Measurements from ENCODE around the gene ACSS1.

Gene ACSS1

GRCh38 chr20:25050082-25050481 lies 7.9 kb downstream of the ACSS1 start:
- TF ChIP-seq FOXP2 (optimal IDR thresholded peaks at IDR 0.05; ENCODE audit: borderline replicate concordance, extremely low read depth, extremely low read length, insufficient read depth), result no peak
- no peak for TF ChIP-seq TAF1 (IDR thresholded peaks at IDR 0.05; ENCODE audit: borderline replicate concordance, insufficient read depth, low read length)
- no peak for TF ChIP-seq SIN3A (IDR thresholded peaks at IDR 0.05; ENCODE audit: borderline replicate concordance, insufficient read depth, low read length)
- TF ChIP-seq POLR2AphosphoS5 (IDR thresholded peaks at IDR 0.05; ENCODE audit: low read depth, low read length), result no peak
- no peak for TF ChIP-seq REST (IDR thresholded peaks at IDR 0.05; ENCODE audit: insufficient read depth in 1 of 2, low read depth in 2 of 2, low read length in 2 of 2)

- TF ChIP-seq TAF1 (IDR thresholded peaks at IDR 0.05; ENCODE audit: borderline replicate concordance, insufficient read depth, low read length) (no peak), POLR2AphosphoS5 (IDR thresholded peaks at IDR 0.05; ENCODE audit: low read depth, low read length) (no peak), FOXP2 (optimal IDR thresholded peaks at IDR 0.05; ENCODE audit: borderline replicate concordance, extremely low read depth, extremely low read length, insufficient read depth) (no peak), REST (IDR thresholded peaks at IDR 0.05; ENCODE audit: insufficient read depth in 1 of 2, low read depth in 2 of 2, low read length in 2 of 2) (no peak), SIN3A (IDR thresholded peaks at IDR 0.05; ENCODE audit: borderline replicate concordance, insufficient read depth, low read length) (no peak)
Observed at GRCh38 chr20:25049261-25050060, 8.5 kb downstream of the ACSS1 start.

- TF ChIP-seq POLR2AphosphoS5 (IDR thresholded peaks at IDR 0.05; ENCODE audit: low read depth, low read length) (no peak), REST (IDR thresholded peaks at IDR 0.05; ENCODE audit: insufficient read depth in 1 of 2, low read depth in 2 of 2, low read length in 2 of 2) (no peak), SIN3A (IDR thresholded peaks at IDR 0.05; ENCODE audit: borderline replicate concordance, insufficient read depth, low read length) (no peak), TAF1 (IDR thresholded peaks at IDR 0.05; ENCODE audit: borderline replicate concordance, insufficient read depth, low read length) (no peak), FOXP2 (optimal IDR thresholded peaks at IDR 0.05; ENCODE audit: borderline replicate concordance, extremely low read depth, extremely low read length, insufficient read depth) (no peak)
Observed at GRCh38 chr20:25048519-25048952, 9.4 kb downstream of the ACSS1 start.

- TF ChIP-seq TAF1 (IDR thresholded peaks at IDR 0.05; ENCODE audit: borderline replicate concordance, insufficient read depth, low read length), result no peak
- no peak for TF ChIP-seq FOXP2 (optimal IDR thresholded peaks at IDR 0.05; ENCODE audit: borderline replicate concordance, extremely low read depth, extremely low read length, insufficient read depth)
- no peak for TF ChIP-seq SIN3A (IDR thresholded peaks at IDR 0.05; ENCODE audit: borderline replicate concordance, insufficient read depth, low read length)
- no peak for TF ChIP-seq POLR2AphosphoS5 (IDR thresholded peaks at IDR 0.05; ENCODE audit: low read depth, low read length)
- TF ChIP-seq REST (IDR thresholded peaks at IDR 0.05; ENCODE audit: insufficient read depth in 1 of 2, low read depth in 2 of 2, low read length in 2 of 2), result no peak
Observed at GRCh38 chr20:25047766-25048165, 10.2 kb downstream of the ACSS1 start.

Data from PFSK-1 (cell line).